DMS153 treated with DMSO at 0.1 percent for 48 hours (cell line): Measurements from ENCODE around the gene CKS2.

ENCODE experiments used
- DNase-seq: peaks from one replicate; lab custom pipeline; 2025; ENCODE audit not compliant: unreplicated experiment; lab: John Stamatoyannopoulos, UW

Gene CKS2

DNA sequence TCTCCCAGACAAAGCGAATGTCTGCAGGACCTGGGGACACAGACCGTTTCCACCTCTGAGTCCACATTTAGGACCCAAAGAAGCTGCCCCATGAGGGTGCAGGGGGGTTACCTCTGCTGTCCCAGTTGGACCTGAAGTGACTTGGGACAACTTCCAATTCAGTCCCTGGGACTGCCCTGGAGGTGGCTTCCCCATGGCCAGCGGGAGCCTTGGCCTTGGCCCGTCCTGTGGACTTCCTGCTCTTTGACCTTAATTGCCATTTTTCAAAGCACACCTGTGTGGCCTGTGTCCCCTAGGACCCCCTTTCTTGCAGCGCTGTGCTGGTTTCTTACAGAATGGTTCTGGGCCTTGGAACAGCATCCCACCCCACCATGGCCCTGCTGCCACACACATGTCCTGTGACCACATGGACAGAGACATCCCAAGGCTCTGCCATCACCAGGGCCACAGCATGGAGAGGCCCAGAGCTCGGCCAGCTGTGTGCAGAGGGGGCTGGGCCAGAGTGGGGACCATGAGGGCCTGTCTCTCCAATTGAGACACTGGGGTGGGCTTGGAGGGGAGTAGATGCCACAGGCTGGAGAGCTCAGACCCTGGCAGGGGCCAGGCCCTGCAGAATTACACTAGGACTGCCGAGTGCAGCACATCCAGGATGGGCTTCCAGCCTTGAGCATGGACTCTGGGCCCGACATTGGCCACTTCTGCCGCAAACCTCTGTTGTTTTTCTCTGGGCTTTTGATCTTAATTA lies 53.1 kb downstream of the CKS2 start:
- DNase-seq = no peak

DNA sequence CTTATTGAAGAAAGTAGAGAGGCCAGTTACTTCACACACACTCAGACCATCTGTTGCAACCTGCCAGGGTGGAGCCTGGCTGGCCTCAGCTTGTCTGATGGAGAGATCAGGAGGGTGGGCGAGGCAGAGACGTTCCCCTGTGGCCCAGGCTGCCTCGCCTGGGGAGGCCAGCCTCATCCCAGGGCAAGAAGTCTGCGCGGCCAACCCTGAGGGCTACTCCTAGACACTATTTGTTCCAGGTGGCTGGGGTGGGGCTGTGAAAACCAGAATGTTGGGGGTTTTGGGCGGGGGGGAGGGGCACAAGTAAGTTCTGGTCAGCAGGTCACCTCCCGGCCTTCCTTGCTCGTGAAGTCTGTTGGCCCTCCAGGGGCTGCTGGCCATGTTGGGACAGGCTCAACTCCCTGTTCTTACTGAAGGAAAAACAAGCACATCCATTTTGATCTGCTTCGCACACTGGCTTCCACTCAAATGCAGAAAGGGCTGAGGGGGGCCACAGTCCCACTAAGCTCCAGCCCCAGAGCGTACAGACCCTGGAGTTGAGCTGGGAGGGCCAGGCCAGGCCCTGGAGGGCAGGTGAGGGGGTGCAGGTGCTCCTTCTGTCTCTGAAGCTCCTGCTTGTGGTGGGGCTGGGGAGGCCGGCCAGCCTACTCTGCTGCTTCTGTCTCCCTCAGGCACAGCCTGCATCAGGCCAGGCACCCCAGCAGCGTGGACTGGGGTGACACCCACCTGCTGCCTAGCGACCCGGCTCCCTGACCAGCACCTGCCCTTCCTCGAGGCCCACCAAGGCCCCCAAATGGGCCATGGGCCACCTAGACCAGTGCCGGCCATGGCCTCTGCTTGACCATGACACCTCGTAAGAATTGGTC lies 53.9 kb downstream of the CKS2 start:
- DNase-seq = no peak

DNA sequence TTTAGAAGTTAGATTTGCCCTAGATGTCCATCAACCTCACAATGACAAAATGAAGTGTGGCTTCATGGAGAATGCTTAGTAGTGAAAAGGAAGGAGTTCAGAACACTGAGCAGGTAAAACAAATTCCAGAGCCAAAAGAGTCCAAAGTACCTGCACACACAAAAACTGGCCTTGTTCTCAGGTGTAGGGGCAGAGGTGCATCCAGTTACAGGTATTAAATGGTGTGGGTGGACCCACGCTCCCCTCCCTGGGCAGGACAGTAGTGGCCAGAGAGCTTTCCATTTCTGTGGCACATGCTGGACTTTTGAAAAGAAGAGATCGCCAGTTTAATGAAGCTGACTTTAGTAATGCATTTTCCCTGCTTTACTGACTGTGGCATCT lies 54.5 kb downstream of the CKS2 start:
- DNase-seq = no peak
